Measurements from ENCODE around the gene TM7SF2.

Gene TM7SF2

DNA sequence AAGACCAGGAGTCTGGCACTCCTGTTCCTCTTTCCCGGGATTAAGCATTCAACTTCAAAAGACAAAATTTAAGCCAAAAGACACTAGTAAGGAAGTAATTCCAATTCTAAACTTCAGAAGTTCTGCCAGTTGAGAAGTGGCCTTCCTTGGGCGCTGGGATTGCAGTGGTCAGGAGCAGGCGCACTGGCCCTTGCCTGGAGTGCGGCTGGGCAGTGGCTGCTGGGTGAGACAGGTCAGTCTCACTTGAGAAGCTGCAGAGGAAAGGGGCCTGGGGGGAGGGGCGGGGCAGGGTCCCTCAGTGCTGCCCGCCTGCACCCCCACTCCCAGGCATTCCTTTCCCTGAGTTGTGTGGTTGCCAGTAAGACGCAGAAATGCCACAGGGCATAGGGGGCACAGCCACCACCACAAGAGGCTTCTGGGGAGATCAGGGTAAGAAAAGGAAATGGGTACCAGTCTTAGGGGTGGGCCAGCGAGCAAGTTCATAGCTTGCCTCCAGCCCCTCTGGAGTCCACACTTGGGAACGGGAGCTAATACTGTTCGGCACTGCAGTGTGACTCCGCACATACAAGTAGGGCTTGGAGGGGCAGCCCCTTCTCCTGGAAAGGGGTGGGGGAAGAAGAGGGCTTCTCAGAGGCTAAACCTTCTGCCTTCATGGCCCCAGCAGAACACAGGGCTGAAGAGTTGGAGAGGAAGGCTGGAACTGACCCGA, 16.0 kb downstream of the TM7SF2 start:
- Mint-ChIP-seq H3K9me3 (no peaks in the 10 kb centered on the region), H3K36me3 (peaks cover 90% of the 10 kb centered on the region), H3K4me1 (peaks cover 23% of the 10 kb centered on the region), H3K27ac (peak overlapping the region; percentile 48), H3K4me3 (no peak overlapping the region)
- ATAC-seq (no peak), DNase-seq (ENCODE audit: low spot score in 2 of 2) (no peak)

DNA sequence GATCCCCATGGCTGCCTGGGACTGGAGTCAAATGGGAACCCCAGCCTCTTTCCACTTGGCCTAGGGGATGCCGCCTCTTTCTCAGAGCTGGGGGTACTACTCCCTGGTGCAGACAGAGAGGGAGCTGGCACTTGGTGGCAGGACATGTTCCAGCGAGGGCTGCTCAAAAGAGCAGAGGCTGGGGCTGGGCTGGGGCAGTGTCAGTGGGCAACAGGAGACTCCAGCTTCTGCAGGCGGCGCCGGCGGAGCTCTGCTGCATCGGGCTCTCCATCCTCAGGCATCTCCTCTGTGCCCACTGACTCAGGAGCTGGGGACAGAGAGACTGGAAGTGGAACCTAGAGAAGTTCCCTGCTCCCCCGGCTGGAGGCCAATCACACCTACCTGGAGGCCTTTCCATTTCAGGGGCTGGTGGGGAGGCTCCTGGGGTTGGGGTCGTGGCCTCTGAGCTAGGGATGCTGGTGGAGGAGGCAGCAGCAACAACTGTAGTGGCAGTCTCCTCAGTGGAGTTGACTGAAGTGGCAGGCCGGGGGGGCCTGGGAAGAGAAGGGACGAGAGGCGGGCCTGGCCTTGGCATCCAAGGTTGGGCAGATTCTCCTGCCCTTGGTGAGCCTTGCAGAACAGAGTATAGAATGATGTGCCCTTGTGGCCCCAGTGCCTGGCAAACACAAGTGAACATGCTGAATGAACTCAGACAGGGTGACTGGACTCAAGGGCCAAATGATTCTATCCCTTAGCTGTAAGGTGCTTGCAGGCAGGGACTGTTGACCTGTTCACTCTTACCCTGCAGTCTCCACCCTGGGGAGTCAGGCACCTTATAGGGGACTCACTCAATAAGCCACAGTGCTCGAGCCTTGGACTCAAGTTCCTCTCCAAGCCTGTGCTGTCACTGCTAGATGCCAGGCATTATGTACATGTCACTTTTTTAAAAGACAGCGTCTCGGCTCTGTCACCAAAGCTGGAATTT, 16.8 kb downstream of the TM7SF2 start:
- H3K36me3 Mint-ChIP-seq: peaks cover 97% of the 10 kb centered on the region
- ATAC-seq (no peak), DNase-seq (ENCODE audit: low spot score in 2 of 2) (no peak)
- no peaks in the 10 kb centered on the region for H3K9me3 Mint-ChIP-seq
- peak overlapping the region; percentile 48 for H3K27ac Mint-ChIP-seq
- H3K4me3 Mint-ChIP-seq: no peak overlapping the region
- peaks cover 31% of the 10 kb centered on the region for H3K4me1 Mint-ChIP-seq

DNA sequence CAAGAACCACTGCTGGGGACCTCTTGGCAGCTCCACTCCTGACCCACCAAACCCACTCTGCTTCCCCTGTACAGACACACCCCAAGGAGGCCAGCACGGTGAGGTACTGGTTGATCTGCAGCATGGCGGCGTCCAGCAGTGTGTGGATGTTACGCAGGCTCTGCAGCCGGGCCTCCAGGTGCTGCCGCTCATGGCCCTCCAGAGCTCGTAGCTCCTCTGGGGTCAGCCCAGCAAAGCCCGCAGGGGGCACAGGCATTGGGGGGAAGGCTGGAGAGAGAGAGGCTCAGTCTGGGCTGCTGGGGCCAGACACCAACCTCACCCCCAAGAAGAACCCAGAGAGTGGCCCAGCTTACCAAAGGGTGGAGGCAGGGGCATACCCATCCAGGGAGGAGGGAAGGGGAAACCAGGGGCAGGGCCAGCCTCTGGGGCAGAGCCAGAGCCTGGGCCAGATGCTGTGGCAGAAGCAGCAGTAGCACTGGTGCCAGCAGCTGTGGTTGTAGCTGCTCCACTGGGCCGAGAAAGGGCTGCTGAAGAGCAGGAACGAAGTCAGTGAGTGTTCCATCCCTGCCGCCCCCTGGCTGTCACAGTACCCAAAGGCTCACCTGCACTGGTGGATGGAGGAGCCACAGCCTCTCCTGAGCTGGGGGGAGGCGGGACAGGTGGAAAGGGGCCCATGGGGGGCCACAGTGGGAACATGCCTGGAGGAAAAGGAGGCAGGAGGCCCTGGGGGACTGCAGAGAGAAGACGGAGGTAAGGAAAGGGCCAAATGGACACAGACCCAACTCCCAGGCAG, 18.2 kb downstream of the TM7SF2 start:
- H3K36me3 Mint-ChIP-seq: peaks cover 99% of the 10 kb centered on the region
- H3K4me1 Mint-ChIP-seq: peaks cover 36% of the 10 kb centered on the region
- no peak overlapping the region for H3K4me3 Mint-ChIP-seq
- H3K27ac Mint-ChIP-seq: peak overlapping the region; percentile 43
- DNase-seq (ENCODE audit: low spot score in 2 of 2): no peak
- H3K9me3 Mint-ChIP-seq: no peaks in the 10 kb centered on the region
- no peak for ATAC-seq

DNA sequence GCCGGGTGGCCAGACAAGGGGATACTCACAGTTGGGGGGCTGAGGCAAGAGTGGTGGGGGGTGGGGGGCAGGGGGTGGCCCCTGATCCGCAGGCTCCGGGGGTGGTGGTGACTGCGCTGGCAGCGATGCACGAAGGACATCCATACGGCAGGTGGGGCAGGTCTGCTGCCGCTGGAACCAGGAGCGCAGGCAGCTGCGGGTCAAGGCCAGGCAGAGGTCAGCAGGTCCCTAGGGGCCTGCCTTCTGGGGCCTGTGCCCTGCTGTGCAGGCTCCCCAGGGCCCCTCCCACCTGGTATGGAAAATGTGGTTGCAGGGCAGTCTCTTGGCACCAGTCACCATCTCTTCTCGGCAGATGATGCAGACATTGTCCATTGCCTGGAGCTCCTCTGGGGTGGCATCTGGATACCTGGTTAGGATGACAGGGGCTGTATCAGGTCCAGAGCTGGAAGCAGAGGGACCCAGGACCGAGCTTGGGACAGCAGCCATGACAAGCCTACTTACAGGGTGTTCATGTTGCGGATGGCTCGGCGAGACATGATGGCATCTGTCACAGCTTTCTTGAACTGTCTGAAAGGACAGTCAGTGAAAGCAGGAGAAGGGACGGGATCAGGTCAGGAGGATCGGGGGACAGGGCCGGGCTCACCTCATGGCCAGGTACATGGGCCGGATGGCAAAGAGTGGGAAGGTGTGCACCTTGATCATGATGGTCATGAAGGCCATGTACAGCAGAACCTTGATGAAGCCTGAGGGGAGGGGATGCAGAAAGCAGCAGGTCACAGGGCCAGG, 19.2 kb downstream of the TM7SF2 start:
- H3K36me3 Mint-ChIP-seq: peaks cover 99% of the 10 kb centered on the region
- no peak overlapping the region for H3K4me3 Mint-ChIP-seq
- H3K9me3 Mint-ChIP-seq: no peaks in the 10 kb centered on the region
- DNase-seq (ENCODE audit: low spot score in 2 of 2) (no peak), ATAC-seq (no peak)
- peaks cover 43% of the 10 kb centered on the region for H3K4me1 Mint-ChIP-seq
- H3K27ac Mint-ChIP-seq: peak overlapping the region; percentile 43

DNA sequence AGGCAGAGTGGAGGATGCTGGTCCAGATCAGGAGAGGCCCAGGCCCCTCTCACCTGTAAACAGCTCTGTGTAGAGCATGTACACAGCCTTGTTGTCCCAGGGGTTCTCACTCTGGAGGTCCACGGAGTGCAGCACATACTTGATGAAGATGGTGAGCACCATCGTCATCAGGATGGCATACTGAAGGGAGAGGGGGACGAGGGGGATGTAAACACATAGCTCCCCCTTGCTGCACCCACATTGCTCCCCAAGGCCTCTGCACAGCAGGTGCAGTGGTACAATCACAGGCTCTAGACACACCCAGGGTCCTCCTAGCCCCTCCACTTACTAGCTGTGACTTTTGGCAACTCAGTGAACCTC, 19.7 kb downstream of the TM7SF2 start:
- DNase-seq (ENCODE audit: low spot score in 2 of 2) (no peak), ATAC-seq (no peak)
- H3K36me3 Mint-ChIP-seq: peaks cover 99% of the 10 kb centered on the region
- H3K4me3 Mint-ChIP-seq: no peak overlapping the region
- H3K27ac Mint-ChIP-seq: peak overlapping the region; percentile 43
- no peaks in the 10 kb centered on the region for H3K9me3 Mint-ChIP-seq
- H3K4me1 Mint-ChIP-seq: peaks cover 49% of the 10 kb centered on the region

DNA sequence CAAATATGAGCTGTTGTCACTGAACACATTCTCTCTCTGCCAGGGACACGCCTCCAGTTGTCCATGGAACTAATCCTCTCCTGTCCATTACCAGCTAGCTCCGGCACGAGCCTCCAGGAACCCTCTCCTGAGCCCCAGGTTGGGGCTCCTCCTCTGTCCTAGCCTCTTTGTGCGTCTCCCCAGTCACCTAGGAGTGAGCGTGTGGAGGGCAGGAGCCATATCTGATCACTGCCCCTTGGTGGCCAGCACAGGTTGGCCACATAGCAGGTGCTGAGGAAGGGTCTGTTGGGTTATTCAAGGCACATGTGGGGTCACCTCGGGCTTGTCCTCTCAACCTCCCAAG, 20.2 kb downstream of the TM7SF2 start:
- ATAC-seq (no peak), DNase-seq (ENCODE audit: low spot score in 2 of 2) (no peak)
- peaks cover 94% of the 10 kb centered on the region for H3K36me3 Mint-ChIP-seq
- H3K4me3 Mint-ChIP-seq: peak overlapping the region; percentile 98
- no peaks in the 10 kb centered on the region for H3K9me3 Mint-ChIP-seq
- H3K27ac Mint-ChIP-seq: peak overlapping the region; percentile 100
- H3K4me1 Mint-ChIP-seq: peaks cover 53% of the 10 kb centered on the region

DNA sequence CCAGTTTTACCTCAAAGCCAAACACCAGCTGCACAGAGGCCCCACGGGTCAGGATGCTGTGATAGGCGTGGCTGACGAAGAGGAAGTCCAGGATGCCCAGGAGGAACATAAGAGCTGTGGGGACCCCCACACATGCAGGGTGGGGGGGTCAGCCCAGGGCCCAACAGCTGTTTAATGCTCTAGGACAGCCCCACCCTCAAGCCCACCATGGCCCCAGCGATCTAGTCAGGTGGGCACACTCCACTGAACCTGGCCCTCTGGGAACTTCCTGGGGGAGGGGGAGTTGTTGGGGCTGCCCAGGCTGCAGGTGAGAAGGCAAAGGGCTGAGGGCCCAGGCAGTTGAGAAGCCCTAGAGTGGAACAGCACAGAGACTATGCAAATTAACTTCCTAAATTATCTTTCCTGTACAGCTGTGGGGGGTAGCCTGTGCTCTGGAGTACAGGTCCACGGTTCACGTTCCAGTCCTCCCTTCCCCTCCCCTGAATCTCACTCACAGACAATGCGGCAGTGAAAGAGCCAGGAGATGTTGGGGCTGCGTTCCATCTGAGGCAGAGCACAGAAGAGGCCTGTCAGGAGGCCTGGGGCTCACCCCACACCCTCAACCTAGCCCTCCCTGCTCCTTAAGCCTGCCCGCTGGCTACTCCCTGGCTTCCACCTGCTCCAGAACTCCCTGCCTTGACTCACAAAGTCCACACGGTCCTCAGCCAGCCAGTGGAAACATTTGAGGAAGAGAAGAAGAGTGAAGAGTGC, 20.7 kb downstream of the TM7SF2 start:
- ATAC-seq: no peak
- no peak for DNase-seq (ENCODE audit: low spot score in 2 of 2)
- H3K4me3 Mint-ChIP-seq: peak overlapping the region; percentile 98
- H3K4me1 Mint-ChIP-seq: peaks cover 53% of the 10 kb centered on the region
- peaks cover 89% of the 10 kb centered on the region for H3K36me3 Mint-ChIP-seq
- H3K9me3 Mint-ChIP-seq: no peaks in the 10 kb centered on the region
- peak overlapping the region; percentile 100 for H3K27ac Mint-ChIP-seq

DNA sequence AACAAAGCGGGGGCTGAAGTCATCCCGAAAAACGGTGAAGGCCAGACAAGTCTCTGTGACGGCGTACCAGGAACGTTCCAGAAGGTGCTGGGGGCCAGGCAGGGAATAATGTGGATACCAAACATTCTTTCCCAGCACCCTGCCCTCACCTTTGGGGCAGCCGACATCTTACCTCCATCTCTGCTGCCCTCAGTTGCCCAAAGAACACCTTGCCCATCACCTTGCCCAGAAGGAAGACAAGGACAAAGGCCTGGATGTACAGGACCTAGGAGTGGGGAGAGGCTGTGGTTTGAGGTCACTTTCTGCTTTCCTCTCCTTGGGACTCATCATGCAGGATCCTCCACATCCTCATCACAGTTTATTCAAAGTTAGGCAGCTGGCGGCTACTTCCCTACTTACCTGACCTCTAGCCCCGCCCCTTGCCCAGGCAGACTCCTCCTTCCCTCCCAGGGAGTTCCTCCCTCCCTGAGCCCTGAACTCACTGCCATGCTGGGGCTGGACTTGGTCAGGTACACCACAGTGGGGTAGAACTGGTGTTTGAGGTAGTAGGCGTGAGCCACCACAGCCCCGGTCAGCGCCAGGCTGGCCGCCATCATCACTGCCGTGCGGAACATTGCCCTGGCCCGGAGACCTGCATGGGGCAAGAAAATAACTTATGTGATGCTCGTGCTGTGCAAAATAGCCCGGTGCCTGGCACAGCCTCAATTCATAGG, 21.5 kb downstream of the TM7SF2 start:
- Mint-ChIP-seq H3K4me1 (peaks cover 53% of the 10 kb centered on the region), H3K36me3 (peaks cover 81% of the 10 kb centered on the region), H3K27ac (peak overlapping the region; percentile 100), H3K4me3 (peak overlapping the region; percentile 98), H3K9me3 (no peaks in the 10 kb centered on the region)
- no peak for DNase-seq (ENCODE audit: low spot score in 2 of 2)
- ATAC-seq: no peak

DNA sequence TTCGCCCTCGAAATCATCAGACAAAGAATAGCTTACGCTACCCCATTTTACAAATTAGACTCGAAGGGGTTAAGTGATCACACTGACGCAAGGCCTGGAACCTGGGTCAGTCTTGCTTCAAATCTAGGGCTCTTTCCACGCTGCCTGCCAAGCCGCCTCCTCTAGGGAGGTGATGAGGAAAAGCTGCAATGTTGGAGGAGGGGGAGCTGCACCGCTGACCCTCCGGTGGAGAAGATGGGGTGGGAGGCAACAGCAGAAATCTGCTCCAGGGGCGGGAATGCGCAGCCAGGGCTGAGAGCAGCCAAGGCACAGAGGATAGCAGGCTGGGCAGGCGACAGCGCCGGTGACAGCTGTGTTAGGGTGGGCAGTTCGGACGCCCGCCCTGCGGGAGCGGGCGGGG, 22.1 kb downstream of the TM7SF2 start:
- no peak for ATAC-seq
- H3K4me3 Mint-ChIP-seq: peak overlapping the region; percentile 98
- no peaks in the 10 kb centered on the region for H3K9me3 Mint-ChIP-seq
- DNase-seq (ENCODE audit: low spot score in 2 of 2): no peak
- peak overlapping the region; percentile 100 for H3K27ac Mint-ChIP-seq
- peaks cover 53% of the 10 kb centered on the region for H3K4me1 Mint-ChIP-seq
- peaks cover 76% of the 10 kb centered on the region for H3K36me3 Mint-ChIP-seq

DNA sequence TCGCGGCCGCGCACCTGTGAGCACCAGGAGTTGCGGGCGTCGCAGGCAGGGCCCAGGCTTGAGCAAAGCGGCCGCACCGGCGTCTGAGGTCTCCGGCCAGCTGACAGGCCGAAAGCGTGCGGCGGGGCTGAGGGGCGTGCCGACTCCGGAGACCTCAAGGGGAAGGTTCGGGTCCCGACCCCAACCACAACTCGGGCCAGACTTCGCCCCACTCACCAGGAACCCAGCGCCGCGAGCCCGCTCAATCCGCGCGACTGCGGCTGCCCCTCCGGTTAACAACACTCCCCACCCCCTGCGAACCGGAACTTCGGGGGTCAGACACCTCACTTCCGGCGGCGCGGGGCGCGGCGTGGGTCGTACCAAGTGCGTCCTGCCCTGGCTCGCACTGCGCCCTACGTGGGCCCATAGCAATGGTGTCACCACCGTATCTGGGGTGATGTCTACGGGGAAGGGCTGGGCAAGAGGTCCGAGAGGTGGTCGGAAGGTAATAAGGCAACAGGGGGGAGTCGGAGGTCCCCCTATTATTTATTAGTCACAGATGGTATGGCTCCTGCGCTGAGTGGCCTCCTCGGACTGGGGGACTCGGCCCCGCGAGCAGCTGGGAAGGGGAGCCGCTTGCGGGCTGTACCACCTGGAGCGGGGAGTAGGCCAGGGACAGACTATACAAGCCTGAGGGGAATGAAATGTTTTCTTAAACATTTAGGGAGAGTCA, 22.7 kb downstream of the TM7SF2 start, which contains the start of gene SYVN1:
SYVN1 (minus strand) TSS at position 280 of the 712 bp plus-strand sequence. CDS start 918 bp downstream, outside the sequence.
- Mint-ChIP-seq H3K4me1 (peaks cover 53% of the 10 kb centered on the region), H3K4me3 (peak within 1 kb of the TSS; percentile 98), H3K36me3 (peaks cover 69% of the 10 kb centered on the region), H3K9me3 (no peaks in the 10 kb centered on the region), H3K27ac (peak within 1 kb of the TSS; percentile 100)
- peak; percentile 92 for ATAC-seq
- peak; percentile 86 to 95 for DNase-seq (ENCODE audit: low spot score in 2 of 2)

DNA sequence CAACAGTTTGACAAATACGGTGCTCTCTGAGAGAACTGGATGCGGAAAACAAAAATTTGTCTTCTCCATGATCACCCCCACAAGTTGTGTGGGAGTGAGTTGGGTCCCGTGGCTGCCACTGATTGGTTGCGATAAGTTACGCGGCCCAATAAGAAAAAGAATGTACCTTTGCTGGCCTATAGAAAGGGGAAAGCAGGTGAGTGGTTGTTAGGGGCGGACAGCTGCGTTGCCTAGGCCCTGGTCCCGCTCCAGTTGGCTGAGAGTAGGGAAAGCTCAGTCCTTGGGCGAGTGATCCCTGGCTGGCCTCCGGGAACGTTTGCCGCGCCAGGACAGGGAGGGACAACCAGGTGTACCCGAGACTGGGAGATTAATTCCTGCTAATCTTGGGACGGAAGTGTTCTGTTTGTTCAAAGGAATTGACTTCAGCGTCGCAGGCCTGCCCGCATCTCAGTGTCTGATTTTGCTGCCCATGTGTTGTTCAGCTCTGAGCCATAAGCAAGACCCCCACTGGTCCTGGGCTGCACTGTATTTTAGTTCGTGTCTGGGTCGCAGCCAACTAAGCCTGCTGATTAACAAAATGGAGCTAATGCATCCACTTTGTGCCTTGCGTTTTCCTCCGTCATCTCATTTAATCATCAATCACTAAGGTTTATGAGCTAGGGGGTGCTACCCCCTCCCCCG, 23.4 kb downstream of the TM7SF2 start:
- DNase-seq (ENCODE audit: low spot score in 2 of 2) (no peak), ATAC-seq (peak; percentile 91)
- peak overlapping the region; percentile 100 for H3K27ac Mint-ChIP-seq
- H3K36me3 Mint-ChIP-seq: peaks cover 62% of the 10 kb centered on the region
- no peaks in the 10 kb centered on the region for H3K9me3 Mint-ChIP-seq
- peak overlapping the region; percentile 98 for H3K4me3 Mint-ChIP-seq
- H3K4me1 Mint-ChIP-seq: peaks cover 53% of the 10 kb centered on the region

DNA sequence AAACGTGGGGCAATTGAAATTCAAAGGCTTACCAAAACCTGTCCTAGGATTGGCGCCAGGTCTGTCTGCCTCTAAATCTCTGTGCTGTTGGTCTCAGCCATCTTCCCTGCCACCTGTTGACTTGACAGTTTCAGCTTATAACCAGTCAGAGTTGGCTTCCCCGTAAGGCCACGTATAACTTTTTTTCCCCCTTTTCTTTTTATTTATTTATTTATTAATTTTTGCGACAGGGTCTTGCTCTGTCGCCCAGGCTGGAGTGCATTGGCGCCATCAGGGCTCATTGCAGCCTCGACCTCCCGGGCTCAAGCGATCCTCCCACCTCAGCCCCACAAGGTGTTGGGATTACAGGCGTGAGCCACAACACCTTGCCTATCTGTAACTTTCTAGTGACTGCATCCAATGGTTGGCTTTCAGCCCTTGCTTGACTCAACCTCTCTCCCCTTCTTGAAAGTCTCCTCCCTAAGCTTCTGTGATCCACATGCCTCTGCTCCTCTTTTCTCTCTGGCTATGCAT, 24.0 kb downstream of the TM7SF2 start:
- H3K4me1 Mint-ChIP-seq: peaks cover 53% of the 10 kb centered on the region
- peak overlapping the region; percentile 98 for H3K4me3 Mint-ChIP-seq
- no peaks in the 10 kb centered on the region for H3K9me3 Mint-ChIP-seq
- H3K36me3 Mint-ChIP-seq: peaks cover 56% of the 10 kb centered on the region
- no peak for DNase-seq (ENCODE audit: low spot score in 2 of 2)
- peak overlapping the region; percentile 100 for H3K27ac Mint-ChIP-seq
- no peak for ATAC-seq

Measured in stimulated activated effector memory CD8-positive, alpha-beta T cell treated with anti-CD3 and anti-CD28 coated beads, Interleukin-12 subunit alpha, Interleukin-12 subunit beta, amount 100 ng/mL, for 72 hours (primary cell).